Thyroid gland (tissue), 4 donors: Measurements from ENCODE around the gene PKP2. TPM values are rescaled to one million over a fixed set of nuclear protein-coding genes. Genes with fewer than 3 reads are reported as not detected.

Experiments
- DNase-seq, 2 donors: peaks; one replicate each; pipeline ENCODE4 v3.0.0-alpha.2; 2019
- H3K27ac ChIP-seq, 3 donors: fragments of 200-600 bp; sonication (generic); 1 replicate in 2 of 3; 2 replicates in 1 of 3; pipeline ENCODE4 v1.5.1; 2016 to 2019; ENCODE audit warnings: mild to moderate bottlenecking in 1 of 3, moderate library complexity in 1 of 3
- H3K27me3 ChIP-seq: fragments of 200-600 bp; sonication (generic); one replicate; pipeline ENCODE4 v1.5.1; 2019
- H3K36me3 ChIP-seq, 2 donors: fragments of 200-600 bp; sonication (generic); one replicate each; pipeline ENCODE4 v1.5.1; 2016 to 2019
- H3K4me1 ChIP-seq, 2 donors: fragments of 200-600 bp; sonication (generic); one replicate each; pipeline ENCODE4 v1.5.1; 2017 to 2019
- H3K4me3 ChIP-seq, 3 donors: fragments of 200-600 bp; sonication (generic); replicated peaks in 1 of 3; 1 replicate in 2 of 3; 2 replicates in 1 of 3; pipeline ENCODE4 v1.5.1; 2016; ENCODE audit warnings: mild to moderate bottlenecking in 1 of 3
- H3K9me3 ChIP-seq: fragments of 200-600 bp; sonication (generic); one replicate; pipeline ENCODE4 v1.5.1; 2017
- CTCF ChIP-seq, 6 experiments: fragments of 200-600 bp in 3 of 6; fragments of 450-650 bp in 3 of 6; sonication (generic) in 3 of 6; IDR thresholded peaks; one replicate each; pipeline ENCODE4 v1.5.1; 2016 to 2019; ENCODE audit warnings: antibody characterized with exemption in 6 of 6, mild to moderate bottlenecking in 2 of 6, inconsistent platforms in 1 of 6, moderate library complexity in 1 of 6
- POLR2A ChIP-seq, 2 donors: fragments of 450-650 bp; IDR thresholded peaks; one replicate each; pipeline ENCODE4 v1.6.1; 2017; ENCODE audit warnings: antibody characterized with exemption in 2 of 2, mild to moderate bottlenecking in 2 of 2, moderate library complexity in 1 of 2
- WGBS, 2 donors: methylation state at CpG; one replicate each; pipeline ENCODE4 v1.1.5; 2017; 5-methylcytosine and 5-hydroxymethylcytosine counted together
- intact Hi-C: fragments of 100-400 bp; cut with DNase I; formaldehyde crosslinking; loops from one replicate; pipeline ENCODE4 v1.15.1; 2023
- total RNA-seq, 4 donors: library from RNA; depleted of rRNA; stranded (reverse); fragments of >200 nt; gene quantifications; one replicate each; pipeline ENCODE4 v1.2.3, GENCODE V29; 2016

Gene PKP2
- total RNA-seq, 4 donors from 2014 or later = 0.27 to 0.92 (median 0.55) TPM

GRCh38 chr12:32755654-32756475, 140.7 kb downstream of the PKP2 start, which contains the start of gene YARS2:
Gene YARS2 (minus strand): TSS chr12:32755897. CDS start chr12:32755874, 23 bp downstream.
- peak within 1 kb of the TSS; percentile 65 to 99 (median 93) for H3K27ac ChIP-seq
- H3K4me1 ChIP-seq = peaks cover 9 to 12% of the 10 kb centered on the region in 2 donors
- intact Hi-C loops = loop anchor here (5.0 kb wide), 1 partner anchor 1261 kb away; no protein-coding TSS in a partner anchor
- WGBS, 2 donors = 0% methylated on average over 32 to 37 of the region's 39 CpGs
- H3K9me3 ChIP-seq = no peaks in the 10 kb centered on the region
- H3K27me3 ChIP-seq = no peaks in the 10 kb centered on the region
- H3K36me3 ChIP-seq = peaks cover 12 to 13% of the 10 kb centered on the region in 2 donors
- peak within 1 kb of the TSS; percentile 61 to 90 (median 73) for H3K4me3 ChIP-seq
- peak in 1 of 2 donors; percentile 73 for TF ChIP-seq POLR2A (IDR thresholded peaks at IDR 0.05)
- peak in 5 of 6 experiments; percentile 42 to 98 (median 86) for TF ChIP-seq CTCF (IDR thresholded peaks at IDR 0.05)
- peak; percentile 96 to 97 for DNase-seq

GRCh38 chr12:32755051-32755653, 141.4 kb downstream of the PKP2 start:
- peaks cover 13 to 17% of the 10 kb centered on the region in 2 donors for H3K36me3 ChIP-seq
- DNase-seq = peak; percentile 50 to 58
- peak overlapping the region; percentile 61 to 90 (median 73) for H3K4me3 ChIP-seq
- 1 to 2% methylated on average over 5 to 37 of the region's 40 CpGs for WGBS, 2 donors
- H3K27ac ChIP-seq = peak overlapping the region; percentile 65 to 99 (median 93)
- no peaks in the 10 kb centered on the region for H3K27me3 ChIP-seq
- H3K4me1 ChIP-seq = peaks cover 9 to 12% of the 10 kb centered on the region in 2 donors
- no peaks in the 10 kb centered on the region for H3K9me3 ChIP-seq
- TF ChIP-seq CTCF (IDR thresholded peaks at IDR 0.05) (peak; percentile 7 to 56 (median 37)), POLR2A (IDR thresholded peaks at IDR 0.05) (no peak)
- intact Hi-C loops = loop anchor here (5.0 kb wide), 1 partner anchor 1262 kb away; no protein-coding TSS in a partner anchor

DNA sequence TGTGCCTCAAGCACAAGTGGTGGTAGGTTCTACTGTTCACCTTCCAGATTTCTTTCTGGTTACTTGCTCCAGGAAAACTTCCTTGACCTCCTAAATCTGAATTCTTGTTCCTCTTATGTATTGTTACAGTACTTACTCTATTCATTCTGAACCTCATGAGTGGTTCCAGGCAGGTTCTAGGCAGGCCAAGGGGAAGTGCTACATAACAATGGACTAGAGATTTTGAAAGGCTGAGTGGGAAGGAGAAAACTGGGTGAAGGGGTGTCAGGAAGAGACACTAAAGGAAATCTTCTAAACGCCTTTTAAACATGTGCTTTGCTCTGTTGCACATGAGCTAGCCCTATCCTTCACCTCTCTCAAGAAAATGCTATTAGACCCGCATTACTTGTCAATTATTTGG, 142.5 kb downstream of the PKP2 start:
- WGBS, 2 donors = 34 to 37% methylated on average over 2 of the region's 2 CpGs
- Histone ChIP-seq H3K4me3 (no peak overlapping the region), H3K27me3 (no peaks in the 10 kb centered on the region), H3K36me3 (peaks cover 24 to 27% of the 10 kb centered on the region in 2 donors), H3K27ac (no peak overlapping the region), H3K4me1 (peaks cover 9 to 12% of the 10 kb centered on the region in 2 donors), H3K9me3 (no peaks in the 10 kb centered on the region)
- no peak for TF ChIP-seq POLR2A (IDR thresholded peaks at IDR 0.05)
- no peak for TF ChIP-seq CTCF (IDR thresholded peaks at IDR 0.05)
- intact Hi-C loops = no loop called here
- no peak for DNase-seq

DNA sequence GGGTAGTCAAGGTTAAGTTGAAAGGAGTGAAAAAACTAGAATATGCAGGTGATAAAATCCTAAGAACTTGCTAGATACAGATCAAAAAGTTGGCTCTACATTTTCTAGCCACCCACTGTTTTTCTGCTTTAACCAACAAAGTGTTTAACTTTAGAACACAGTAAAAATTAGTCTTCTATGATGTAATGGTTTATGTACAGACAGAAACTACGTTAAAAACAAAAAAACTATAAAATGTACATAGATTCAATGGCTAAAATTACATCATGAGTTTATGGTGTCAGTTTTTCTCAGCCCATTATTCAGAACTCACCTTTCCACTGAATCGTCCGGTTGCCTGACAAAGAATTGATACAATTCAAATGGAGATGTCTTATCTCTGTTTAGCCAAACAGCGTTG, 143.0 kb downstream of the PKP2 start:
- TF ChIP-seq CTCF (IDR thresholded peaks at IDR 0.05) (no peak), POLR2A (IDR thresholded peaks at IDR 0.05) (no peak)
- H3K27ac ChIP-seq = no peak overlapping the region
- peaks cover 9 to 12% of the 10 kb centered on the region in 2 donors for H3K4me1 ChIP-seq
- no peak overlapping the region for H3K4me3 ChIP-seq
- DNase-seq = no peak
- 77 to 82% methylated on average over 4 of the region's 4 CpGs for WGBS, 2 donors
- intact Hi-C loops = no loop called here
- no peaks in the 10 kb centered on the region for H3K27me3 ChIP-seq
- no peaks in the 10 kb centered on the region for H3K9me3 ChIP-seq
- peaks cover 26 to 31% of the 10 kb centered on the region in 2 donors for H3K36me3 ChIP-seq
